ENCODE measurements around the gene SPRED3. TPM values are rescaled to one million over a fixed set of nuclear protein-coding genes. Genes with fewer than 3 reads are reported as not detected.

The SPRED3 gene
- total and polyA plus RNA-seq, 9 of the 15 experiments (the other 6 are each of a cell fraction or from before 2014, with no cell fraction given), result 0.05 to 1.3 (median 0.36) TPM

- TF ChIP-seq, protein P1, sequence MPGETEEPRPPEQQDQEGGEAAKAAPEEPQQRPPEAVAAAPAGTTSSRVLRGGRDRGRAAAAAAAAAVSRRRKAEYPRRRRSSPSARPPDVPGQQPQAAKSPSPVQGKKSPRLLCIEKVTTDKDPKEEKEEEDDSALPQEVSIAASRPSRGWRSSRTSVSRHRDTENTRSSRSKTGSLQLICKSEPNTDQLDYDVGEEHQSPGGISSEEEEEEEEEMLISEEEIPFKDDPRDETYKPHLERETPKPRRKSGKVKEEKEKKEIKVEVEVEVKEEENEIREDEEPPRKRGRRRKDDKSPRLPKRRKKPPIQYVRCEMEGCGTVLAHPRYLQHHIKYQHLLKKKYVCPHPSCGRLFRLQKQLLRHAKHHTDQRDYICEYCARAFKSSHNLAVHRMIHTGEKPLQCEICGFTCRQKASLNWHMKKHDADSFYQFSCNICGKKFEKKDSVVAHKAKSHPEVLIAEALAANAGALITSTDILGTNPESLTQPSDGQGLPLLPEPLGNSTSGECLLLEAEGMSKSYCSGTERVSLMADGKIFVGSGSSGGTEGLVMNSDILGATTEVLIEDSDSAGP (CRISPR knock-in tag; IDR thresholded peaks at IDR 0.05), result no peak
- TF ChIP-seq PRPF4 (IDR thresholded peaks at IDR 0.05; ENCODE audit: insufficient read depth, low read depth, low read length, poor library complexity, severe bottlenecking) (peak; percentile 70), CREB1 (IDR thresholded peaks at IDR 0.05) (no peak; the same call in 1 of the 2 replicates), CREB1 (CRISPR knock-in tag; IDR thresholded peaks at IDR 0.05) (peak; percentile 78), ZNF197 (CRISPR knock-in tag; IDR thresholded peaks at IDR 0.05; ENCODE audit: low read depth) (no peak), ZNF354B (CRISPR knock-in tag; IDR thresholded peaks at IDR 0.05) (no peak), ZBTB1 (CRISPR knock-in tag; IDR thresholded peaks at IDR 0.05; ENCODE audit: borderline replicate concordance, low read depth) (no peak; the same call in 1 of the 2 replicates), MAFF (IDR thresholded peaks at IDR 0.05; ENCODE audit: low read length) (no peak), ATF6 (CRISPR knock-in tag; IDR thresholded peaks at IDR 0.05) (no peak)
- TF ChIP-seq, protein P2, sequence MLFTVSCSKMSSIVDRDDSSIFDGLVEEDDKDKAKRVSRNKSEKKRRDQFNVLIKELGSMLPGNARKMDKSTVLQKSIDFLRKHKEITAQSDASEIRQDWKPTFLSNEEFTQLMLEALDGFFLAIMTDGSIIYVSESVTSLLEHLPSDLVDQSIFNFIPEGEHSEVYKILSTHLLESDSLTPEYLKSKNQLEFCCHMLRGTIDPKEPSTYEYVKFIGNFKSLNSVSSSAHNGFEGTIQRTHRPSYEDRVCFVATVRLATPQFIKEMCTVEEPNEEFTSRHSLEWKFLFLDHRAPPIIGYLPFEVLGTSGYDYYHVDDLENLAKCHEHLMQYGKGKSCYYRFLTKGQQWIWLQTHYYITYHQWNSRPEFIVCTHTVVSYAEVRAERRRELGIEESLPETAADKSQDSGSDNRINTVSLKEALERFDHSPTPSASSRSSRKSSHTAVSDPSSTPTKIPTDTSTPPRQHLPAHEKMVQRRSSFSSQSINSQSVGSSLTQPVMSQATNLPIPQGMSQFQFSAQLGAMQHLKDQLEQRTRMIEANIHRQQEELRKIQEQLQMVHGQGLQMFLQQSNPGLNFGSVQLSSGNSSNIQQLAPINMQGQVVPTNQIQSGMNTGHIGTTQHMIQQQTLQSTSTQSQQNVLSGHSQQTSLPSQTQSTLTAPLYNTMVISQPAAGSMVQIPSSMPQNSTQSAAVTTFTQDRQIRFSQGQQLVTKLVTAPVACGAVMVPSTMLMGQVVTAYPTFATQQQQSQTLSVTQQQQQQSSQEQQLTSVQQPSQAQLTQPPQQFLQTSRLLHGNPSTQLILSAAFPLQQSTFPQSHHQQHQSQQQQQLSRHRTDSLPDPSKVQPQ (CRISPR knock-in tag; IDR thresholded peaks at IDR 0.05; ENCODE audit: borderline replicate concordance), result no peak
- TF ChIP-seq, protein P3, sequence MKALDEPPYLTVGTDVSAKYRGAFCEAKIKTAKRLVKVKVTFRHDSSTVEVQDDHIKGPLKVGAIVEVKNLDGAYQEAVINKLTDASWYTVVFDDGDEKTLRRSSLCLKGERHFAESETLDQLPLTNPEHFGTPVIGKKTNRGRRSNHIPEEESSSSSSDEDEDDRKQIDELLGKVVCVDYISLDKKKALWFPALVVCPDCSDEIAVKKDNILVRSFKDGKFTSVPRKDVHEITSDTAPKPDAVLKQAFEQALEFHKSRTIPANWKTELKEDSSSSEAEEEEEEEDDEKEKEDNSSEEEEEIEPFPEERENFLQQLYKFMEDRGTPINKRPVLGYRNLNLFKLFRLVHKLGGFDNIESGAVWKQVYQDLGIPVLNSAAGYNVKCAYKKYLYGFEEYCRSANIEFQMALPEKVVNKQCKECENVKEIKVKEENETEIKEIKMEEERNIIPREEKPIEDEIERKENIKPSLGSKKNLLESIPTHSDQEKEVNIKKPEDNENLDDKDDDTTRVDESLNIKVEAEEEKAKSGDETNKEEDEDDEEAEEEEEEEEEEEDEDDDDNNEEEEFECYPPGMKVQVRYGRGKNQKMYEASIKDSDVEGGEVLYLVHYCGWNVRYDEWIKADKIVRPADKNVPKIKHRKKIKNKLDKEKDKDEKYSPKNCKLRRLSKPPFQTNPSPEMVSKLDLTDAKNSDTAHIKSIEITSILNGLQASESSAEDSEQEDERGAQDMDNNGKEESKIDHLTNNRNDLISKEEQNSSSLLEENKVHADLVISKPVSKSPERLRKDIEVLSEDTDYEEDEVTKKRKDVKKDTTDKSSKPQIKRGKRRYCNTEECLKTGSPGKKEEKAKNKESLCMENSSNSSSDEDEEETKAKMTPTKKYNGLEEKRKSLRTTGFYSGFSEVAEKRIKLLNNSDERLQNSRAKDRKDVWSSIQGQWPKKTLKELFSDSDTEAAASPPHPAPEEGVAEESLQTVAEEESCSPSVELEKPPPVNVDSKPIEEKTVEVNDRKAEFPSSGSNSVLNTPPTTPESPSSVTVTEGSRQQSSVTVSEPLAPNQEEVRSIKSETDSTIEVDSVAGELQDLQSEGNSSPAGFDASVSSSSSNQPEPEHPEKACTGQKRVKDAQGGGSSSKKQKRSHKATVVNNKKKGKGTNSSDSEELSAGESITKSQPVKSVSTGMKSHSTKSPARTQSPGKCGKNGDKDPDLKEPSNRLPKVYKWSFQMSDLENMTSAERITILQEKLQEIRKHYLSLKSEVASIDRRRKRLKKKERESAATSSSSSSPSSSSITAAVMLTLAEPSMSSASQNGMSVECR (CRISPR knock-in tag; IDR thresholded peaks at IDR 0.05), result peak; percentile 65; the same call in 1 of the 2 replicates
Observed at GRCh38 chr19:38402967-38403674, 14.6 kb downstream of the SPRED3 start, which contains the start of gene FAM98C (continued).
